ENCODE results near the gene TIMM22. TPM values are rescaled to one million over a fixed set of nuclear protein-coding genes. Genes with fewer than 3 reads are reported as not detected.
A peak's percentile ranks its signal among the peaks of the same experiment; 100 is the strongest.

Gene TIMM22
- polyA plus RNA-seq, 1 experiment: 17.7 TPM

DNA sequence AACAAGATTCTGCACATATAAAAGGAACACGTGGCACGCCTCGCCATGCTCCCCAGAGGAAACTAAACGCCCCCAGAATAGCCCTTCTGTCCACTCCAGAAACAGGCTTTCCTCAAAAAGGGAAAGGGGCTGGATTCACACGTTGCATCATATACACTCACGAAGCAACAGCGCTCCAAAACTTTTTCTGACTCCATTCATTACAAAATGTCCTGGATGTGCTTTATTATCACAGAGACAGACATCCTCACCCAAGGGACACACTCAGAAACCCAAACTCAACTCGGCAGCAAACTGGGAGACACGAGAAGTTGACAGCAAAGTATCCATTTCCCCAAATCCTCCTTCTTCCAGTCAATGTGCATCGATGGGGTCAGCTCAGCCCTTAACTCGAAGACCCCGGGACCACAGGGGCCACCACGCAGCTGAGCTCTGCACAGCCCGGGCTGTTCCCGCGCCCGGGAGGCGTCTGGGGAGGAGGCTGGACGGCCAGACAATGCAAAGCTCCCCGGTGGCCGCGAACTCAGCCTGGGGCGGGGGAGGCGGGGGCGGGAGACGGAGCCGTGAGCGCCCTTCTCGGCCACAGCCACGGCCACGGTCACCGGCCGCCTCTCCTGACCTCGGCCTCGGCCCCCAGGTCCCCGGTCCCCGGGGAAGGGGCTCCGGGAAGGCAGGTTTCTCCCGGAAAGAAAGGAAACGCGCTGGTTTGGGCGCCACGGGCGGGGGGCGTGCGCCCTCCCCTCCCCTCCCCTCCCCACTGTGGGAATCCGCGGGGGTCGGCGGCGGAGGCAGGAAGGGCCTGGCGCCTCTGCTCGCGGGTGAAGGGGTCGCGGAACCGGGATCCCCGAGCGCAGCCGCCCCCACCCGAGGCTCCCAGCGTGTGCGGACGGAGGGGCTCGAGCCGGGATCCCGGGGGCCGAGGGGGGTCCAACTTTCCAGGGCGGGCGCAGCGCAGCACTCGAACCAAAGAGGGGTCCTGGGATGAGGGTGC lies 18.5 kb upstream of the TIMM22 start:
- TF ChIP-seq, protein P1, sequence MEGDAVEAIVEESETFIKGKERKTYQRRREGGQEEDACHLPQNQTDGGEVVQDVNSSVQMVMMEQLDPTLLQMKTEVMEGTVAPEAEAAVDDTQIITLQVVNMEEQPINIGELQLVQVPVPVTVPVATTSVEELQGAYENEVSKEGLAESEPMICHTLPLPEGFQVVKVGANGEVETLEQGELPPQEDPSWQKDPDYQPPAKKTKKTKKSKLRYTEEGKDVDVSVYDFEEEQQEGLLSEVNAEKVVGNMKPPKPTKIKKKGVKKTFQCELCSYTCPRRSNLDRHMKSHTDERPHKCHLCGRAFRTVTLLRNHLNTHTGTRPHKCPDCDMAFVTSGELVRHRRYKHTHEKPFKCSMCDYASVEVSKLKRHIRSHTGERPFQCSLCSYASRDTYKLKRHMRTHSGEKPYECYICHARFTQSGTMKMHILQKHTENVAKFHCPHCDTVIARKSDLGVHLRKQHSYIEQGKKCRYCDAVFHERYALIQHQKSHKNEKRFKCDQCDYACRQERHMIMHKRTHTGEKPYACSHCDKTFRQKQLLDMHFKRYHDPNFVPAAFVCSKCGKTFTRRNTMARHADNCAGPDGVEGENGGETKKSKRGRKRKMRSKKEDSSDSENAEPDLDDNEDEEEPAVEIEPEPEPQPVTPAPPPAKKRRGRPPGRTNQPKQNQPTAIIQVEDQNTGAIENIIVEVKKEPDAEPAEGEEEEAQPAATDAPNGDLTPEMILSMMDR (IDR thresholded peaks at IDR 0.05; ENCODE audit: low read depth, low read length): no peak
- H3K4me3 ChIP-seq (ENCODE audit: low read depth, low read length): peak overlapping the region; percentile 86
- ChIA-PET POLR2A (interaction anchor here (1.1 to 2.4 kb wide), 2 partner anchors 27 to 50 kb away, joined by 9 to 13 read pairs; no protein-coding TSS in a partner anchor), CTCF (interaction anchor here (1.2 to 1.4 kb wide), 2 partner anchors 78 to 209 kb away, joined by 3 to 4 read pairs; no protein-coding TSS in a partner anchor)
- H3K27me3 ChIP-seq (ENCODE audit: control insufficient read depth, insufficient read depth, low read length): no peaks in the 10 kb centered on the region
- H3K27ac ChIP-seq (ENCODE audit: low read depth, low read length): peak overlapping the region; percentile 52
- peaks cover 5% of the 10 kb centered on the region; the same call in 1 of the 2 replicates for H3K9me3 ChIP-seq (ENCODE audit: control insufficient read depth, insufficient read depth, low read length)
- DNase-seq (ENCODE audit: low read depth, low spot score): no peak

DNA sequence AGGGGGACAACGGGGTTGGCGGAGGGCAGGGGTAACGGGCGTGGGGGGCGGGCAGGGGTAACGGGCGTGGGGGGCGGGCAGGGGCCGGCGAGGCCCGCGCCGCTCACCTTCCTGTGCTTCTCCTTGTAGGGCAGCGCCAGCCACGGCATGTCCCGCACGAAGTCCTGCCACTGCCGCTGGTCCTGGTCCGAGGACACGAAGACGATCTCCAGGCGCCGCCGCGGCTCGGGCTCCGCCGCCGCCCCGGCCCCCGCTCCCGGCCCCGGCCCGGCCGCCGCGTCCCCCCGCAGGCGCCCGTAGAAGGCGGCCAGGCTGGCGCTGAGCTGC lies 17.8 kb upstream of the TIMM22 start:
- H3K27me3 ChIP-seq (ENCODE audit: control insufficient read depth, insufficient read depth, low read length): no peaks in the 10 kb centered on the region
- ChIA-PET POLR2A (interaction anchor here (1.0 to 2.4 kb wide), 4 partner anchors 28 to 51 kb away, joined by 3 to 13 read pairs (median 8); no protein-coding TSS in a partner anchor), CTCF (interaction anchor here (0.8 to 2.4 kb wide), 4 partner anchors 17 to 815 kb away, joined by 3 to 33 read pairs (median 4); partner anchors contain the start of genes GEMIN4 and TIMM22)
- peaks cover 5% of the 10 kb centered on the region; the same call in 1 of the 2 replicates for H3K9me3 ChIP-seq (ENCODE audit: control insufficient read depth, insufficient read depth, low read length)
- H3K27ac ChIP-seq (ENCODE audit: low read depth, low read length): no peak overlapping the region
- peak overlapping the region; percentile 73 for H3K4me3 ChIP-seq (ENCODE audit: low read depth, low read length)
- DNase-seq (ENCODE audit: low read depth, low spot score): no peak
- TF ChIP-seq, protein P1 (IDR thresholded peaks at IDR 0.05; ENCODE audit: low read depth, low read length): no peak

DNA sequence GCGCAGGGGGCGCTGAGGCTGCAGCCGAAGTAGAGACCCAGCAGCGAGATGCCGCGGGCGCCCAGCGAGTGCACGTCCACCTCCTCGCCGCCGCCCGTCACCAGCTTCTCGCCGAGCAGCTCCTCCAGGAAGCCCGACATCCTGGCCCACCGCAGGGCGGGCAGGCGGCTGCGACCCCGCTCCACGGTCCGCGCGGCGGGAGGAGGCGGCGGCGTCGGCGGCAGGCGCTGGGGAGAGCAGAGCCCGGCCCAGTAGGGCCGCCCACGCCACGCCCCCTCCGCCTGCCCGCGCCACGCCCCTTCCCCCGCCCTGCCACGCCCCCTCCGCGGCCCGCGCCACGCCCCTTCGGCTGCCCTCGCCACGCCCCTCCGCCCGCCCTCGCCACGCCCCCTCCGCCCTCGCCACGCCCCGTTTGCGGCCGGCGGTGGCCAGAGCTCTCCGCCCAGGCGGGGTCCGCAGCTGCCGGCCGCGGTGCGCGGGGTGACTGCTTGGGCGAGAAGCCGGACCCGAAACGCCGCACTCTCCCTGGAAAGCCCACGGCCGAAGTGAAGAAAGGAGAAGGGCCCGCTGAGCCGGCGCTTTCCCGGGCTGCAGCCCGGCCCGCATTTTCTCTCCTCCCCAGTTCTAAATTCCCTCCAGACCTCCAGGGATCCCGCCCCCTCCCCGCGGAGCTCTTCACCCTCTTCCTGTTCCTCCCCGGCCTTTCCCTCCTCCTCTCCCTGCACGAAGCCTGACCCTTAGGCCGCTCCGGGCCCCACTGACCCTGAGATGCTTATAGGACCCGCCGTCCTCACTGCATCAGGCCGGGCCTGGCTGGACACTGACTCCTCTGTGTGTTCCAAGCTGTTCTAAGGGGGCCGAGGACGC lies 17.2 kb upstream of the TIMM22 start, which contains the start of gene NXN:
TSS of gene NXN (minus strand) at position 238 of the 867 bp plus-strand sequence.
- TF ChIP-seq, protein P1 (IDR thresholded peaks at IDR 0.05; ENCODE audit: low read depth, low read length): 0 out of 2 replicates have a peak, but pooled peaks have one; percentile 25
- Histone ChIP-seq H3K27me3 (ENCODE audit: control insufficient read depth, insufficient read depth, low read length) (no peaks in the 10 kb centered on the region), H3K4me3 (ENCODE audit: low read depth, low read length) (peak within 1 kb of the TSS; percentile 86), H3K27ac (ENCODE audit: low read depth, low read length) (peak within 1 kb of the TSS; percentile 57), H3K9me3 (ENCODE audit: control insufficient read depth, insufficient read depth, low read length) (peaks cover 5% of the 10 kb centered on the region; the same call in 1 of the 2 replicates)
- DNase-seq (ENCODE audit: low read depth, low spot score): no peak
- ChIA-PET CTCF (interaction anchor here (0.5 to 2.4 kb wide), 16 partner anchors 17 to 816 kb away, joined by 3 to 33 read pairs (median 6); partner anchors contain the start of genes GEMIN4, TIMM22 and VPS53), POLR2A (interaction anchor here (0.6 to 2.4 kb wide), 10 partner anchors 17 to 429 kb away, joined by 3 to 13 read pairs (median 4); partner anchors contain the start of genes GLOD4, MRM3 and VPS53)

DNA sequence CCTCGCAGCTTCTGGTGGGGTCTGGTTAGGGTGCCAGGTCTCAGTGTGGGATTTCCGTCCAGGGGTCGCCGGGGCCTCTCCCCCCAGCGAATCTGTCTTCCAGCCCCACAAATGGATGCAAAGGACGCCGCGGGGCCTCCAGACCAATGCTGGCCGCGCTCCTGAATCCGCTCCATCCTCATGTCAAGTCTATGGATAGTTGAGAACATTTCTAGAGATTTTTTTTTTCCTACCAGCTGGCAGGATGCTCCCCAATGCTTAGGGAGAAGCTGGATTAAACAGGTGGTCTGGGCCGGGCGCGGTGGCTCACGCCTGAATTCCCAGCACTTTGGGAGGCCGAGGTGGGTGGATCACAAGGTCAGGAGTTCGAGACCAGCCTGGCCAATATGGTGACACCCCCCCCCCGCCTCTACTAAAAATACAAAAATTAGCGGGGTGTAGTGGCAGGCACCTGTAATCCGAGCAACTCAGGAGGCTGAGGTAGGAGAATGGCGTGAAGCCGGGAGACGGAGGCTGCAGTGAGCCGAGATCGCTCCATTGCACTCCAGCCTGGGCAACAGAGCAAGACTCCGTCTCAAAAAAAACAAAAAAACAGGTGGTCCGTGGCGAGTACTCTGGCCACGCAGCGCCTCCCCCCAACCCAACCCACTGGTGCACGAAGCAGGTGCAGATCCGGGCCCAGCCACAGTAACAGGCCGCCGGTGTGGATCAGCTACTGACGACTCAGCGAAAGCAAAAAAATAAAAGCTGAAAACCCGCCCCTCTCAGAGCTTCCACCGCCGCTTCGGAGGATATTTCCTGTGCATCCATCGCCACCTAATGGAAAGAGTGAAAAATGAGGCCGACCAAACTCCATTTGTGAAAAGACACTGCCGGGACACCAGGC lies 16.3 kb upstream of the TIMM22 start:
- TF ChIP-seq, protein P1 (IDR thresholded peaks at IDR 0.05; ENCODE audit: low read depth, low read length): peak; percentile 79
- H3K9me3 ChIP-seq (ENCODE audit: control insufficient read depth, insufficient read depth, low read length): peaks cover 5% of the 10 kb centered on the region; the same call in 1 of the 2 replicates
- DNase-seq (ENCODE audit: low read depth, low spot score): no peak
- H3K27ac ChIP-seq (ENCODE audit: low read depth, low read length): peak overlapping the region; percentile 57
- peak overlapping the region; percentile 61 for H3K4me3 ChIP-seq (ENCODE audit: low read depth, low read length)
- no peaks in the 10 kb centered on the region for H3K27me3 ChIP-seq (ENCODE audit: control insufficient read depth, insufficient read depth, low read length)
- ChIA-PET POLR2A (interaction anchor here (0.6 to 2.4 kb wide), 15 partner anchors 16 to 430 kb away, joined by 3 to 13 read pairs (median 3); partner anchors contain the start of genes GLOD4, MRM3, TIMM22 and VPS53), CTCF (interaction anchor here (0.5 to 2.4 kb wide), 53 partner anchors 9 to 568 kb away, joined by 3 to 33 read pairs (median 5); partner anchors contain the start of genes GEMIN4, GLOD4, MRM3 and TIMM22)
